HL-60 (cell line): Measurements from ENCODE around the gene SMIM17.

ENCODE experiments used
- CTCF ChIP-seq: IDR thresholded peaks from one replicate; pipeline ENCODE4 v1.5.1; 2011; ENCODE audit warnings: low read length, control low read depth, inconsistent platforms; ENCODE audit not compliant: insufficient read depth
- GABPA ChIP-seq: IDR thresholded peaks from 2 replicates; pipeline ENCODE4 v1.6.1; 2012; ENCODE audit warnings: low read depth
- REST ChIP-seq: IDR thresholded peaks from 2 replicates; pipeline ENCODE4 v1.6.1; 2012; ENCODE audit warnings: low read depth; ENCODE audit not compliant: insufficient replicate concordance

- no peak for TF ChIP-seq GABPA
- TF ChIP-seq CTCF: no peak
- TF ChIP-seq REST: no peak
Measured at GRCh38 chr19:56663931-56664500, 21.1 kb downstream of the SMIM17 start.
